Lower lobe of right lung (tissue), 2 donors: ENCODE measurements around the gene NPAS2. TPM values are rescaled to one million over a fixed set of nuclear protein-coding genes. Genes with fewer than 3 reads are reported as not detected.

Source experiments
- ATAC-seq, 2 donors: fragments of 200-7000 bp; cut with Tn5 transposase; one replicate each; pipeline ENCODE4 v1.9.1; 2020 to 2022; ENCODE audit warnings: mild to moderate bottlenecking in 2 of 2, moderate library complexity in 2 of 2
- DNase-seq: peaks from one replicate; pipeline ENCODE4 v3.0.0-alpha.2; 2020
- H3K27ac ChIP-seq: fragments of 200-600 bp; one replicate; pipeline ENCODE4 v1.8.0; 2022
- H3K27me3 ChIP-seq: fragments of 200-600 bp; one replicate; pipeline ENCODE4 v1.8.0; 2022; ENCODE audit warnings: low read depth
- H3K36me3 ChIP-seq: fragments of 200-600 bp; one replicate; pipeline ENCODE4 v1.8.0; 2022; ENCODE audit warnings: mild to moderate bottlenecking
- H3K4me1 ChIP-seq: fragments of 200-600 bp; one replicate; pipeline ENCODE4 v1.8.0; 2022
- H3K4me3 ChIP-seq: fragments of 200-600 bp; one replicate; pipeline ENCODE4 v1.8.0; 2022; ENCODE audit warnings: mild to moderate bottlenecking
- H3K9me3 ChIP-seq: fragments of 200-600 bp; one replicate; pipeline ENCODE4 v1.8.0; 2022
- CTCF ChIP-seq: fragments of 200-600 bp; IDR thresholded peaks from one replicate; pipeline ENCODE4 v1.8.0; 2022; ENCODE audit warnings: antibody characterized with exemption, mild to moderate bottlenecking
- intact Hi-C: fragments of 100-400 bp; cut with DNase I; formaldehyde crosslinking; loops from one replicate; pipeline ENCODE4 v1.11.0; 2022
- total RNA-seq: library from RNA; stranded (reverse); fragmentation: NEBNext Ultra II Directional; extraction: Animal tissue kit (Norgen Biotek cat#: 25700); gene quantifications from one replicate; pipeline ENCODE4 v1.2.1, GENCODE V29; 2021
- donor health status: DM: no; HTN: yes; CAD: no; lungs with severe emphysema.

The NPAS2 gene
- total RNA-seq, 1 donor from 2014 or later: 10.1 TPM

- Histone ChIP-seq H3K36me3 (no peaks in the 10 kb centered on the region), H3K4me3 (no peak overlapping the region), H3K27me3 (no peaks in the 10 kb centered on the region), H3K9me3 (no peaks in the 10 kb centered on the region), H3K27ac (no peak overlapping the region), H3K4me1 (peaks cover 35% of the 10 kb centered on the region)
- ATAC-seq: peak; percentile 44 to 73
- no peak for TF ChIP-seq CTCF
- intact Hi-C loops: no loop called here
- no peak for DNase-seq
These were observed 64.2 kb downstream of the NPAS2 start for GRCh38 chr2:100884145-100884621.

GRCh38 chr2:100886085-100886484 is 66.1 kb downstream of the NPAS2 start:
- DNase-seq (no peak), ATAC-seq (peak in 1 of 2 donors; percentile 52)
- intact Hi-C loops: no loop called here
- no peaks in the 10 kb centered on the region for H3K27me3 ChIP-seq
- no peak for TF ChIP-seq CTCF
- H3K9me3 ChIP-seq: no peaks in the 10 kb centered on the region
- H3K27ac ChIP-seq: no peak overlapping the region
- no peaks in the 10 kb centered on the region for H3K36me3 ChIP-seq
- H3K4me3 ChIP-seq: no peak overlapping the region
- H3K4me1 ChIP-seq: peaks cover 35% of the 10 kb centered on the region

GRCh38 chr2:100887039-100887578 is 67.2 kb downstream of the NPAS2 start:
- intact Hi-C loops: no loop called here
- no peaks in the 10 kb centered on the region for H3K9me3 ChIP-seq
- no peak overlapping the region for H3K27ac ChIP-seq
- no peaks in the 10 kb centered on the region for H3K36me3 ChIP-seq
- peak; percentile 24 to 56 for ATAC-seq
- no peak overlapping the region for H3K4me3 ChIP-seq
- no peak for TF ChIP-seq CTCF
- DNase-seq: no peak
- H3K4me1 ChIP-seq: peaks cover 35% of the 10 kb centered on the region
- H3K27me3 ChIP-seq: no peaks in the 10 kb centered on the region

GRCh38 chr2:100887713-100888495 is 68.0 kb downstream of the NPAS2 start:
- no peak for DNase-seq

GRCh38 chr2:100888601-100889000 is 68.7 kb downstream of the NPAS2 start:
- H3K4me1 ChIP-seq: peaks cover 29% of the 10 kb centered on the region
- H3K36me3 ChIP-seq: no peaks in the 10 kb centered on the region
- no peak for DNase-seq
- intact Hi-C loops: no loop called here
- H3K27me3 ChIP-seq: no peaks in the 10 kb centered on the region
- H3K27ac ChIP-seq: no peak overlapping the region
- no peaks in the 10 kb centered on the region for H3K9me3 ChIP-seq
- no peak overlapping the region for H3K4me3 ChIP-seq
- no peak for TF ChIP-seq CTCF
- no peak for ATAC-seq

More at GRCh38 chr2:100887713-100888495, 68.0 kb downstream of the NPAS2 start:
- H3K36me3 ChIP-seq: no peaks in the 10 kb centered on the region
- TF ChIP-seq CTCF: no peak
- no peak overlapping the region for H3K4me3 ChIP-seq
- no peaks in the 10 kb centered on the region for H3K9me3 ChIP-seq
- no peak overlapping the region for H3K27ac ChIP-seq
- peaks cover 35% of the 10 kb centered on the region for H3K4me1 ChIP-seq
- peak in 1 of 2 donors; percentile 13 for ATAC-seq
- intact Hi-C loops: no loop called here
- H3K27me3 ChIP-seq: no peaks in the 10 kb centered on the region
